ENCODE data around the gene PANX2.
A peak's percentile ranks its signal among the peaks of the same experiment; 100 is the strongest.
"Not testable (repeated sequence)": the region's sequence is repeated elsewhere in the genome, so short reads cannot be mapped to it uniquely, and the experiment has no call there.

Gene PANX2

GRCh38 chr22:50147258-50148165 lies 23.0 kb upstream of the PANX2 start:
- DNase-seq: not testable (repeated sequence)

DNA sequence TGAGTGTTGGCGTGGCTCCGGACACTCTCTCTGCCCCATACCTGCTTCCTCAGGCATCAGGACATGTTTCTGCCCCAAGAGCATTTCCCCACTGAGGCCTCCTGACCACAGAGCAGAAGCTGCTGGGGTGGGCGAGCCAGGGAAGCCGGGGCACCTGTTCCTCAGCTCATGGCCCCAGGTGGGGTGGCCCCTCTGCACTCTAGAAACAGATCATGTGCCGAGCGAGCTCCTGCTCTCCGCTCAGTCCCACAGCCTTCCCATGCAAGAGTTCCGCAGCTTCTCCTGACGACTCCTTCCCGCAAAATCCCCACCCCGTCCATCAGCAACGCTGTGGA lies 22.4 kb upstream of the PANX2 start:
- no peak for DNase-seq

DNA sequence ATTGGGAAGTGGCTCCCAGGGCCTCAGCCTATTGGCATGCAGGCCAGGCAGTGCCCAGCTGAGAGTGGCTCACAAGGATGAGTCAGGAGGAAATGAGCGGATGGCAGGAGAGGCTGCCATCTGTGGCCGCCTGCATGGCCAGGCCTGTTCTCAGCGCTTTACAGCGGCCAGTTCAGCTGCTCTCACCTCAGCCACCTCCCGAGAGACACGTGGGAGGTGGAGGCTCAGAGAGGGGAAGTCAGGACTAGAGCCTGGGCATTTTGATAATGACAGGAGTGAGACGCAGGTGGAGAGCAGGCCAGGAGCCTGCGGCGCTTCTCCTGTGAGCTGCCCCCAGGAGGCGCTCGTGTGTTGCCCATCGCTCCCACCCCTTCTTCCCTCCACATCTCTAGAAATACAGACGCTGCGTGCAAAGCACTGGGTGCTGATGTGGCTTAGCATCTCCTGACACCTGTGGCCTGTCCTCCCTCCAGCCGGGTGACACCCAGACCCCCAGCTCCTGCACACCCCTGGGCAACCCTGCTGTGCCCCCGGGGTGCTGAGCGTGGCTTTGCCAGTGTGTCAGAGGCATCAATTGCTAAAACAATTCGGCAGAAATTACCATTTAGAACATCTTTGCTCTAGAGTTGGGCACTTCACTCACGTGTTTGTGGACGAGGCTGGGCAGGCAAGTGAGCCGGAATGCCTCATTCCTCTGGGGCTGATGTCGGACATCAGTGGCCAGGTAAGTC lies 21.4 kb upstream of the PANX2 start:
- peak; percentile 62 for DNase-seq

- no peak for DNase-seq
Measured at GRCh38 chr22:50150161-50151129, 20.1 kb upstream of the PANX2 start.

DNA sequence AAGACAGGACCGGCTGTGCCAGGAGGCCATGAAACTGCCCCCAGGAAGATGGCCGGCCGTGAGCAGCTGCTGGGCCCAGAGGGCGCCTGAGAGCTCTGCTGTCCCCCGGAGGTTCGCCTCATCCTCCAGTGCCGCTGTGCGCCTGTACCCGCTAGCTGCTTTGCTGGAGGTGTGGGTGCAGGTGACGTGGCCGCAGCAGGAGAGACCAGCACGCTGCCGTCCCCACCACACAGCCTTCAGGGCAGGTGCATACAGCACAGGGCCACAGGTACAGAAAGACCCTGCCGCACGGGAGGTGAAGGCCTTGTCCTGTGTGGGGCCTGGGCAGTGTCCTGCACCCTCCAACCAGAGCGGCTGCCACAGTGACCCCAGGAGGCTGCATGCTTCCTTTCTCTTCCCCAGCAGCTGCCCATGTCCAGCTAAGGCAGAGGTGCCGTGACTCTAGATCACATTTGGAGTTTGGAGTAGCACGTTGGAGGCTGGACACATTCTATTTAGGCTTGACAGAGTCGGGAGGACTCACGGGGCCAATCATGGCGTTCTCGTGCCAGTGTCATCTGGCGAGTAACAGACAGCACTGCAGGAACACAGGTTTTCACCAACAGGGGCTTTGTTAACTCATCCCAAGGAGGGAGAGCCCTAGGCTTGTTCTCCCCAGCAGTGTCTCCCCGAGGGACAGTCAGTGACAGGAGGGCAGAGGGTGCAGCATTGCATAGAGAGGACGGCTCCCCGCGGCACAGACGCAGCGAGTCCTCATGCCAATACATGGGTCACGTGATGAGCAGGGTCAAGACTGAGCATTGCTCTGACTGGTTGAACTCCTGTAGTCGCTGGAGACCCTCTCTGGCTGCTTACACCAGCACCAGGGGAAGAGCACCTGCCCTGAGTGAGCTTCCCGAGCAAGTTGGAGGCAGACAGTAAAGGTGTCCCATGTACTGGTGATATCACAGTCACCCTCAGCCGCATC lies 18.7 kb upstream of the PANX2 start:
- DNase-seq: no peak

DNA sequence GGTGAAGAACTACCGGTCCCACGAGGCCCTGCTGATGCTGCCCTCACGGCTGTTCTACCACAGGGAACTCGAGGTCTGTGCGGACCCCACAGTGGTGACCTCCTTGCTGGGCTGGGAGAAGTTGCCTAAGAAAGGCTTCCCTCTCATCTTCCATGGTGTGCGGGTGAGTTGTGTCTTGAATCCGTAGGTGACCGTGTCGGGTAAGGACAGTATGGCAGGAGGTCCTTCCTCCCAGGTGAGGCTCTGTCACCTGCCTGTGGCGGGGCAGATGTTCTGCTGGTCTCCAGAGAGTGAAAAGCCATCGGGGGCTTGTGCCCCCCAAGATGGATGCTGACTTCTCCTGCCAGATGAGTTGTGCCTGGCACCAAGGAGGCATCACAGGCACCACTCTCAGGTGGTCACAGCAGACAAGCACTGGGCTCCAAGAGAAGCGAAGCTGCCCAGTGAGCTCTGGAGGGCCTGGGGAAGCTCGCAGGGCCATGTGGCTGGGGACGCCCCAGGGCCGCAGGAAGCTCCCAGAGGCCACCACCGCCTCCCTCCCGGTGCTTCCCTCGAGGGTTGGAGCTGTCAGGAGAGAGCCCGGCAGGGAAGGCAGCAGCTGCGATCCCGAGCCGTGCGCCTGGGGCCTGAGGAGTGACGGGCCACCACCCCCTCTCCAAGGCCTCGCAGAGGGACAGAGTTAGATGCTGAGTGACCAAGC lies 17.3 kb upstream of the PANX2 start:
- DNase-seq: no peak

DNA sequence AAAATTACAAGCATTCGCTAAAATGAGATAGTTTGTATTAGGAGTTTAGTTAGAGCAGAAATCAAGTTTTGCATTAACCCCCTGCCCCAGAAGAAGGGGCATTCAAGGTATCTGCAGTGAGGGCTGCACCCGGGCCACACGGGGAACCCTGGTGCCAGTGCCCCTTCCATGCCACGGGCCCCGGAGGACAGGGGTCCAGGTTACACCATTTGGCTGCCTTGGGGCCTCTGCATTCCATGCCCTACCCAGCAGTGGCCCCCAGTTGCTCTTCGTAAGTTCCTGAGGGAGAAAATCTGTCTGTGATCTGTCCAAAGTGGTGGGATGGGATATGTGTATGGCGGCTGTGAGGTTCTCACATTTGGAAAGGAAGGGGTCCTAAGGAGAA lies 16.8 kb upstream of the PANX2 start:
- no peak for DNase-seq

DNA sequence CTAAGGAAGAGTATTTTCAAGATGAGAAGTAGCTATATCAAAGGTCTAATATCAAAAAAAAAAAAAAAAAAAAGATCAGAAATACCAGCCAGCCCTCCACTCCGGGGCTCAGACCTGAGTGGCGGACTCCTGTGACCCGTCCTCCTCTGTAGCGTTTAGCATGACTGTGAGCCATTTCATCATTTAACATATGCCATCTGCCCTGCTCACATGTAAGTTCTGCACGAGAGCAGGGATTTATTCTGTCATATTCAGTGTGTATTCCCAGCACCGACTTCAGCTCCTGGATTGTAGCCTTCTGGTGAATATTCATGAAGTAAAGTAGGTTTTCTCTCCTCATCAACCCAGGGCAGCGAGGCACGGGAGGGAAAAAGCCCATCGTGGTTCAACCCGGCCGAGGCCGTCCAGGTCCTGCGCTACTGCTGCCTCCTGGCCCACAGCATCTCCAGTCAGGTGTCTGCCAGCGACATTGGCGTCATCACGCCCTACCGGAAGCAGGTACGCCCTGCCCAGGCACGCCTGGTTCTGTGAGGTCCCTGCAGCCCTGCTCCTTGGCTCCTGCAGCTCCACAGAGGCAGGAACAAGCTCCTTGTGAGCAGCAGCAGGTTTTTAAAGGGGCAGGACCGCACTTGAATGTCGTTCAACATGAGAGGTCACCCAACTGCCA lies 12.7 kb upstream of the PANX2 start:
- DNase-seq: no peak

GRCh38 chr22:50160947-50161346 lies 9.6 kb upstream of the PANX2 start:
- no peak for DNase-seq

GRCh38 chr22:50161508-50162390 lies 8.8 kb upstream of the PANX2 start:
- no peak for DNase-seq

- no peak for DNase-seq
Measured at GRCh38 chr22:50162391-50162956, 8.1 kb upstream of the PANX2 start.

- DNase-seq: no peak
Measured at GRCh38 chr22:50165436-50166123, 5.0 kb upstream of the PANX2 start.

DNA sequence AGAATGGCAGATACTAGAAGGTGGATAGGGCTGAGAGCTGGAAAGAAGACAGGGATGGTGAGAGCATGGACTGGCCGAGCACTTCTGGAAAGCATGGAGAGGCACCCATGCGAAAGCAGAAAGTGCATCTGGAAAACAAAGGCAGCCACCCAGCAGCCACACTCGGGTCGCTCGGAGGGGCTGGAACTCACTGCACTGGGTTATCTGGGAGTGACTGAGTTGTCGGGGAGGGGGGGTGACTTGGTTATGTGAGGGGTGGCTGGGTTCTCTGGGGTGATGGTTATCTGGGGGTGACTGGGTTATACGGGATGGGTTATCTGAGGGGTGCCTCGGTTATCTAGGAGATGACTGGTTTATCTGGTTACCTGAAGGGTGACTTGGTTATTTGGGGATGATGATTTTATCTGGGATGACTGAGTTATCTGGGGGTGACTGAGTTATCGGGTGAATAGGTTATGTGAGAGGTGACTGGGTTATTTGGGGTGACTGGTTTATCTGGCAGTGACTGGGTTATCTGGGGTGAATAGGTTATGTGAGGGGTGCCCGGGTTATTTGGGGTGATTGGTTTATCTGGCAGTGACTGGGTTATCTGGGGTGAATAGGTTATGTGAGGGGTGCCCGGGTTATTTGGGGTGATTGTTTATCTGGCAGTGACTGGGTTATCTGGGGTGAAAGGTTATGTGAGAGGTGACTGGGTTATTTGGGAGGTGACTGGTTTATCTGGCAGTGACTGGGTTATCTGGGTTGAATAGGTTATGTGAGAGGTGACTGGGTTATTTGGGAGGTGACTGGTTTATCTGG lies 2.6 kb upstream of the PANX2 start:
- DNase-seq: no peak

GRCh38 chr22:50168490-50169180 lies 1.9 kb upstream of the PANX2 start:
- DNase-seq: not testable (repeated sequence)

DNA sequence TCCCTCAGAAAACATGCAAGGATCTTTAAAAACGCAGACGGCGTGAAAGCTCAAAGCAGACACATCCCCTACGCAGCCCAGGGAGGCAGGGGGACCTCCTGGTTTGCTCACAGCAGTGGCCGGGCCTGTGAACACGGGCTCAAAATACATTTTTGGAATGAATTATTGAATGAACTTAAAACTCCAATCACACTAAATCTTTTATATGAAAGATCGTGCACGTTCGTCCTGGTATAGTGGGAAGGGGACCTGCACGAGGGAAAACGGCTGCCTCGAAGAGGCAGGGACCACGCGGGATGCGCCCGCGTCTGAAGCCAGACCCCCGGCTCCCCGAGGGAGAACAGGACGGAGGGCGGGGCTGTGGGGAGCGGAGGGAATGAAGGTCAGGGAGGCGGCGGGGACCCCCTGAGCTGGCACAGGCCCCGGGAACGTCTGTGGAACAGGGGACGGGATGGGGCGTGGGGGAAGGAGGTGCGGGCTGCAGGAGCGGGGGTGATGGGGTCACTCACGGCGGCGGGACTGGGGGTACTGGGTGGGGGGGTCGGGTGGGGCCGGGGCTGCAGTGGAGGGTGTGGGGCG lies 1.3 kb upstream of the PANX2 start:
- DNase-seq: no peak

GRCh38 chr22:50169774-50170341 lies 673 bp upstream of the PANX2 start:
- DNase-seq: no peak

Measured in effector CD4-positive, alpha-beta T cell (primary cell).